ENCODE results near the gene TNC. TPM values are rescaled to one million over a fixed set of nuclear protein-coding genes. Genes with fewer than 3 reads are reported as not detected.

The TNC gene
- total RNA-seq, 1 experiment from 2014 or later = 5.7 TPM

DNA sequence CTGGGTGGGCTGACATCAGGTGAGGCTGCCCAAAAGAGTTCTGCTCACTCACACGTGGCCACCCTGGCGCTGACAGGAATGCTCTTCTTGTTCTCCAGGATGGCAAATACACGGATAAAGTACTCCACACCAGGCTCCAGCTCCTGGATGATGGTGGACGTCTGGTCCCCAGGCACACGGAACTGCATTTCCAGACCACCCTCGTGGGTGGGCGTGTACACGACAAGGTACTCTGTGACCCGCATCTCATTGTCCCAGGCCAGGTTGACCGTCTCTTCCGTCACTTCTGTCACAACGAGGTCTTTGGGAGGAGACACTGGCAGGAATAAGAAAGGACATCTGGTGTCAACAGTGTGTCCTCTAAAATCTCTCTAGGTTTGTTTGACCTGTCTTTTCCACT, 33.8 kb downstream of the TNC start:
- Histone ChIP-seq H3K9me3 (ENCODE audit: control insufficient read depth, insufficient read depth, low read depth, low read length) (no peaks in the 10 kb centered on the region), H3K4me3 (ENCODE audit: low read depth in 2 of 2, low read length in 2 of 2) (no peak overlapping the region), H3K4me1 (ENCODE audit: control insufficient read depth, insufficient read depth, low read length) (no peaks in the 10 kb centered on the region), H3K27ac (ENCODE audit: low read length) (no peak overlapping the region), H3K36me3 (ENCODE audit: control insufficient read depth, insufficient read depth, low read length) (no peaks in the 10 kb centered on the region), H3K27me3 (ENCODE audit: control insufficient read depth, insufficient read depth, low read length) (no peaks in the 10 kb centered on the region)
- in situ Hi-C loops (cut with HindIII; ENCODE audit: low pct_unique_long_range_greater_than_20kb, low sequenced_read_pairs) = no loop called here
- POLR2A ChIA-PET = no interaction called here
- CTCF ChIA-PET = no interaction called here
- no peak for TF ChIP-seq POLR2AphosphoS5 (IDR thresholded peaks at IDR 0.05; ENCODE audit: low read depth, low read length)
- no peak for TF ChIP-seq REST (IDR thresholded peaks at IDR 0.05; ENCODE audit: insufficient read depth in 1 of 2, low read depth in 2 of 2, low read length in 1 of 2)
- TF ChIP-seq, protein P1, sequence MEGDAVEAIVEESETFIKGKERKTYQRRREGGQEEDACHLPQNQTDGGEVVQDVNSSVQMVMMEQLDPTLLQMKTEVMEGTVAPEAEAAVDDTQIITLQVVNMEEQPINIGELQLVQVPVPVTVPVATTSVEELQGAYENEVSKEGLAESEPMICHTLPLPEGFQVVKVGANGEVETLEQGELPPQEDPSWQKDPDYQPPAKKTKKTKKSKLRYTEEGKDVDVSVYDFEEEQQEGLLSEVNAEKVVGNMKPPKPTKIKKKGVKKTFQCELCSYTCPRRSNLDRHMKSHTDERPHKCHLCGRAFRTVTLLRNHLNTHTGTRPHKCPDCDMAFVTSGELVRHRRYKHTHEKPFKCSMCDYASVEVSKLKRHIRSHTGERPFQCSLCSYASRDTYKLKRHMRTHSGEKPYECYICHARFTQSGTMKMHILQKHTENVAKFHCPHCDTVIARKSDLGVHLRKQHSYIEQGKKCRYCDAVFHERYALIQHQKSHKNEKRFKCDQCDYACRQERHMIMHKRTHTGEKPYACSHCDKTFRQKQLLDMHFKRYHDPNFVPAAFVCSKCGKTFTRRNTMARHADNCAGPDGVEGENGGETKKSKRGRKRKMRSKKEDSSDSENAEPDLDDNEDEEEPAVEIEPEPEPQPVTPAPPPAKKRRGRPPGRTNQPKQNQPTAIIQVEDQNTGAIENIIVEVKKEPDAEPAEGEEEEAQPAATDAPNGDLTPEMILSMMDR (IDR thresholded peaks at IDR 0.05) = no peak
- no peak for TF ChIP-seq SIN3A (IDR thresholded peaks at IDR 0.05; ENCODE audit: borderline replicate concordance, insufficient read depth, low read depth, low read length)
- no peak for TF ChIP-seq TCF7L2 (IDR thresholded peaks at IDR 0.05; ENCODE audit: low read depth, low read length)
- ATAC-seq = no peak
- no TSS peak for BruUV-seq (replicated peaks)
- DNase-seq (ENCODE audit: low read depth, low spot score) = no peak
- intact Hi-C loops (cut with micrococcal nuclease; ENCODE audit: unreplicated experiment) = no loop called here

- no peak overlapping the region for H3K4me3 ChIP-seq (ENCODE audit: low read depth in 2 of 2, low read length in 2 of 2)
- DNase-seq (ENCODE audit: low read depth, low spot score) = no peak
- no peak for ATAC-seq
- TF ChIP-seq TCF7L2 (IDR thresholded peaks at IDR 0.05; ENCODE audit: low read depth, low read length) (no peak), POLR2AphosphoS5 (IDR thresholded peaks at IDR 0.05; ENCODE audit: low read depth, low read length) (no peak), SIN3A (IDR thresholded peaks at IDR 0.05; ENCODE audit: borderline replicate concordance, insufficient read depth, low read depth, low read length) (no peak), REST (IDR thresholded peaks at IDR 0.05; ENCODE audit: insufficient read depth in 1 of 2, low read depth in 2 of 2, low read length in 1 of 2) (no peak)
- TF ChIP-seq, protein P1 (IDR thresholded peaks at IDR 0.05) = no peak
- BruUV-seq (replicated peaks) = no TSS peak
- no peaks in the 10 kb centered on the region for H3K4me1 ChIP-seq (ENCODE audit: control insufficient read depth, insufficient read depth, low read length)
- H3K9me3 ChIP-seq (ENCODE audit: control insufficient read depth, insufficient read depth, low read depth, low read length) = no peaks in the 10 kb centered on the region
- no peaks in the 10 kb centered on the region for H3K27me3 ChIP-seq (ENCODE audit: control insufficient read depth, insufficient read depth, low read length)
- H3K27ac ChIP-seq (ENCODE audit: low read length) = no peak overlapping the region
- ChIA-PET CTCF (no interaction called here), POLR2A (no interaction called here)
- H3K36me3 ChIP-seq (ENCODE audit: control insufficient read depth, insufficient read depth, low read length) = no peaks in the 10 kb centered on the region
- in situ Hi-C loops (cut with HindIII; ENCODE audit: low pct_unique_long_range_greater_than_20kb, low sequenced_read_pairs) (no loop called here), intact Hi-C loops (cut with micrococcal nuclease; ENCODE audit: unreplicated experiment) (no loop called here)
Measured at GRCh38 chr9:115080242-115080641, 37.7 kb downstream of the TNC start.
